CD4-positive, alpha-beta T cell (primary cell): ENCODE results near the gene DYSF. TPM values are rescaled to one million over a fixed set of nuclear protein-coding genes. Genes with fewer than 3 reads are reported as not detected.

ENCODE experiments used
- ATAC-seq: fragments of 200-7000 bp; cut with Tn5 transposase; one replicate; pipeline ENCODE4 v1.10.0; 2022; ENCODE audit warnings: mild to moderate bottlenecking; ENCODE audit not compliant: poor library complexity
- CTCF ChIA-PET: fragments of 350-600 bp; sonication (Branson Sonifier 250); formaldehyde crosslinking; loops from one replicate; lab custom pipeline; 2021; ENCODE audit warnings: antibody characterized with exemption, inconsistent platforms; lab: Charles Lee
- POLR2A ChIA-PET: fragments of 350-600 bp; sonication (Branson Sonifier 250); formaldehyde crosslinking; loops from one replicate; lab custom pipeline; 2021; ENCODE audit warnings: antibody characterized with exemption, inconsistent platforms; lab: Charles Lee
- DNase-seq, 14 experiments: peaks; one replicate each; pipeline ENCODE4 v3.0.0-alpha.2; 2013 to 2020; ENCODE audit warnings: mixed read lengths in 2 of 14
- H3K27ac ChIP-seq, 2 donors: one replicate each; pipeline versions ENCODE4 v1.5.1 to v1.7.0; 2013; ENCODE audit warnings: low read length in 2 of 2, low read depth in 1 of 2, mild to moderate bottlenecking in 1 of 2
- H3K27me3 ChIP-seq, 2 experiments: 1 replicate in 1 of 2; 2 replicates in 1 of 2; pipeline versions ENCODE4 v1.6.1 to v1.7.0; 2013; ENCODE audit warnings: low read length in 2 of 2, control low read depth in 1 of 2, mild to moderate bottlenecking in 1 of 2, moderate library complexity in 1 of 2; ENCODE audit not compliant: insufficient read depth in 2 of 2, control insufficient read depth in 1 of 2
- H3K36me3 ChIP-seq: one replicate; pipeline ENCODE4 v1.6.1; 2013; ENCODE audit warnings: low read length, control low read depth; ENCODE audit not compliant: insufficient read depth
- H3K4me1 ChIP-seq: one replicate; pipeline ENCODE4 v1.6.1; 2013; ENCODE audit warnings: low read length, control low read depth; ENCODE audit not compliant: insufficient read depth
- H3K4me3 ChIP-seq: one replicate; pipeline ENCODE4 v1.5.1; 2013; ENCODE audit warnings: mild to moderate bottlenecking, low read length, moderate library complexity
- H3K9me3 ChIP-seq, 2 experiments: 1 replicate in 1 of 2; 2 replicates in 1 of 2; pipeline versions ENCODE4 v1.6.1 to v1.7.0; 2013; ENCODE audit warnings: low read length in 2 of 2, mild to moderate bottlenecking in 2 of 2, control low read depth in 1 of 2, moderate library complexity in 1 of 2; ENCODE audit not compliant: control insufficient read depth in 1 of 2, insufficient read depth in 1 of 2
- H3K27ac Mint-ChIP-seq: one replicate; pipeline ENCODE4 v1.8.0; 2020; ENCODE audit warnings: mixed read lengths
- H3K27me3 Mint-ChIP-seq: one replicate; pipeline ENCODE4 v1.8.0; 2021; ENCODE audit warnings: mixed read lengths
- H3K36me3 Mint-ChIP-seq: one replicate; pipeline ENCODE4 v1.8.0; 2021; ENCODE audit warnings: low read depth, mixed read lengths
- H3K4me1 Mint-ChIP-seq: one replicate; pipeline ENCODE4 v1.8.0; 2021; ENCODE audit warnings: low read depth, mixed read lengths
- H3K4me3 Mint-ChIP-seq: one replicate; pipeline ENCODE4 v1.8.0; 2020; ENCODE audit warnings: mild to moderate bottlenecking, mixed read lengths
- H3K9me3 Mint-ChIP-seq: one replicate; pipeline ENCODE4 v1.8.0; 2020; ENCODE audit warnings: mixed read lengths
- CTCF ChIP-seq: fragments of 200-600 bp; IDR thresholded peaks from one replicate; pipeline ENCODE4 v1.8.0; 2022; ENCODE audit warnings: antibody characterized with exemption, mild to moderate bottlenecking
- intact Hi-C, 2 experiments: fragments of 100-400 bp; cut with DNase I in 1 of 2; cut with micrococcal nuclease in 1 of 2; formaldehyde crosslinking; loops; one replicate each; pipeline versions ENCODE4 v1.15.1 to v1.9.0; 2023 to 2025; cut with DNase I, micrococcal nuclease
- total RNA-seq, 174 experiments: library from RNA in 2 of 174; stranded (reverse) in 2 of 174; gene quantifications; one replicate each; pipeline ENCODE4 v1.2.3 and lab custom pipeline; 2021 to 2026

The DYSF gene
- total RNA-seq, 2 experiments from 2014 or later = 0.27 to 0.31 TPM

GRCh38 chr2:71498261-71498701 lies 44.9 kb downstream of the DYSF start:
- Histone ChIP-seq H3K4me1 (no peaks in the 10 kb centered on the region), H3K4me3 (no peak overlapping the region), H3K27ac (no peak overlapping the region), H3K9me3 (no peaks in the 10 kb centered on the region), H3K27me3 (peaks cover 0 to 3% of the 10 kb centered on the region in 2 experiments), H3K36me3 (no peaks in the 10 kb centered on the region)
- CTCF ChIA-PET = no interaction called here
- no peak for ATAC-seq
- Mint-ChIP-seq H3K9me3 (no peaks in the 10 kb centered on the region), H3K4me3 (no peak overlapping the region), H3K27ac (no peak overlapping the region), H3K36me3 (no peaks in the 10 kb centered on the region), H3K27me3 (no peaks in the 10 kb centered on the region), H3K4me1 (no peaks in the 10 kb centered on the region)
- POLR2A ChIA-PET = no interaction called here
- no peak for TF ChIP-seq CTCF
- DNase-seq = no peak
- intact Hi-C loops = no loop called here

GRCh38 chr2:71499691-71500090 lies 46.3 kb downstream of the DYSF start:
- H3K36me3 ChIP-seq = no peaks in the 10 kb centered on the region
- Mint-ChIP-seq H3K36me3 (no peaks in the 10 kb centered on the region), H3K9me3 (no peaks in the 10 kb centered on the region), H3K27me3 (no peaks in the 10 kb centered on the region), H3K27ac (no peak overlapping the region), H3K4me3 (no peak overlapping the region), H3K4me1 (no peaks in the 10 kb centered on the region)
- no peaks in the 10 kb centered on the region for H3K27me3 ChIP-seq
- POLR2A ChIA-PET = no interaction called here
- no peak for TF ChIP-seq CTCF
- H3K4me3 ChIP-seq = no peak overlapping the region
- no peaks in the 10 kb centered on the region for H3K4me1 ChIP-seq
- no peaks in the 10 kb centered on the region for H3K9me3 ChIP-seq
- ATAC-seq (no peak), DNase-seq (peak in 1 of 14 experiments; percentile 23)
- intact Hi-C loops = no loop called here
- CTCF ChIA-PET = no interaction called here
- no peak overlapping the region for H3K27ac ChIP-seq

GRCh38 chr2:71500426-71501079 lies 47.2 kb downstream of the DYSF start:
- Histone ChIP-seq H3K27ac (no peak overlapping the region), H3K4me1 (no peaks in the 10 kb centered on the region), H3K9me3 (no peaks in the 10 kb centered on the region), H3K27me3 (no peaks in the 10 kb centered on the region), H3K36me3 (no peaks in the 10 kb centered on the region), H3K4me3 (no peak overlapping the region)
- TF ChIP-seq CTCF = no peak
- no peaks in the 10 kb centered on the region for H3K9me3 Mint-ChIP-seq
- ChIA-PET CTCF (interaction anchor here (1.0 kb wide), 1 partner anchor 10 kb away, joined by 4 read pairs; no protein-coding TSS in a partner anchor), POLR2A (no interaction called here)
- DNase-seq (peak in 1 of 14 experiments; percentile 20), ATAC-seq (no peak)
- H3K27ac Mint-ChIP-seq = no peak overlapping the region
- H3K36me3 Mint-ChIP-seq = no peaks in the 10 kb centered on the region
- intact Hi-C loops = no loop called here
- no peaks in the 10 kb centered on the region for H3K4me1 Mint-ChIP-seq
- no peaks in the 10 kb centered on the region for H3K27me3 Mint-ChIP-seq
- no peak overlapping the region for H3K4me3 Mint-ChIP-seq
